OCI-M2 (cell line): ENCODE results near the gene CFAP251.
"Not testable (repeated sequence)": the region's sequence is repeated elsewhere in the genome, so short reads cannot be mapped to it uniquely, and the experiment has no call there.

Experiments
- DNase-seq: peaks from one replicate; lab custom pipeline; 2025; ENCODE audit not compliant: unreplicated experiment; lab: John Stamatoyannopoulos, UW

CFAP251 gene

DNA sequence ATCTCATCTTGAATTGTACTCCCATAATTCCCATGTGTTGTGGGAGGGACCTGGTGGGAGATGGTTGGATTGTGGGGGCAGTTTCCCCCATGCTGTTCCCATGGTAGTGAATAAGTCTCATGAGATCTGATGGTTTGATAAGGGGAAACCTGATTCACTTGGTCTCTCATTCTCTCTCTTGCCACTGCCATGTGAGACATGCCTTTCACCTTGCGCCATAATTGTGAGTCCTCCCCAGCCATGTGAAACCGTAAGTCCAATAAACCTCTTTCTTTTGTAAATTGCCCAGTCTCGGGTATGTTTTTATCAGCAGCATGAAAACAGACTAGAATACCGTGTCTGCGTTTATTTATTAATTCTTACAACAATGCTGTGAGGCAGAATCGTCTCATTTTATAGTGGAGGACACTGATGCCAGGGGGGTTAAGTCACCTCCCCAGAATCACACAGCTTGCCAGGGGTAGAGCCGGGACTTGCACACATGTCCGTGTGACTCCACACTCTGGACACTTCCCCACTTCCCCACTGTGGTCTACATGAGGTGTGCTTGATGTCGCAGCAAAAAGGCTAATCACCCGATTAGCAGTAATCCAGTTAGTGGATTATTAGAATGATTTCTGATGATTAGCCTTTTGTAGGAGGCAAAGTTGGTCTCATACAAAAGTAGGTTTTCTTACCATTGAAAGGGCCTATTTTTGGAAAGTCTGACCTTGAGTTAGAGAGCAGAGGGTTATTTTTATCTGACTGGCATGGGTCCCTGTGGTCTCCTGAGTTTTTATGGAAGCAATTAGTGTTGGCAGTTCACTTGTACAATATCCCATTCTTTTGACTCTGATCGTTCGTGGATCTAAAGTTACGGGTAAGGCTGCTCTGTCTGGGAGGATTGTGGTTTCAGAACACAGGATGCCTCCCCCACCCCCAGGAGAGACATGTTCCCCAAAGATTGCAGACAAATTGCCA, 55.9 kb downstream of the CFAP251 start:
- DNase-seq = no peak

- no peak for DNase-seq
Observed at GRCh38 chr12:121975021-121975420, 56.6 kb downstream of the CFAP251 start.

DNA sequence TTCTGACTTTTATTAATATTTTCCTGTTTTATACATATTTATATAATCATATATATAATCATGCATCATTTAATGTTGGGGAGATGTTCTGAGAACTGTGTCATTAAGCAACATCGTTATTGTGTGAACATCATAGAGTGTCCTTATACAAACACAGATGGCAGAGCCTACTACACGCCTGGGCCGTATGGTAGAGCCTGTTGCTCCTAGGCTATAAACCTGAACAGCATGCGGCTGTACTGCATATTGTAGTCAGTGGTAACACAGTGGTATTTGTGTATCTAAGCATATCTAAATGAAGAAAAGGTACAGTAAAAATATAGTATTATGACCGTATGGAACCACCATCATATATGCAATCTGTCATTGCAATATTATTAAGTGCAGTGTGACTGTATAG, 58.6 kb downstream of the CFAP251 start:
- DNase-seq = no peak

- no peak for DNase-seq
Observed at GRCh38 chr12:121980191-121980891, 61.9 kb downstream of the CFAP251 start.

- no peak for DNase-seq
Observed at GRCh38 chr12:121980892-121981272, 62.5 kb downstream of the CFAP251 start.

DNA sequence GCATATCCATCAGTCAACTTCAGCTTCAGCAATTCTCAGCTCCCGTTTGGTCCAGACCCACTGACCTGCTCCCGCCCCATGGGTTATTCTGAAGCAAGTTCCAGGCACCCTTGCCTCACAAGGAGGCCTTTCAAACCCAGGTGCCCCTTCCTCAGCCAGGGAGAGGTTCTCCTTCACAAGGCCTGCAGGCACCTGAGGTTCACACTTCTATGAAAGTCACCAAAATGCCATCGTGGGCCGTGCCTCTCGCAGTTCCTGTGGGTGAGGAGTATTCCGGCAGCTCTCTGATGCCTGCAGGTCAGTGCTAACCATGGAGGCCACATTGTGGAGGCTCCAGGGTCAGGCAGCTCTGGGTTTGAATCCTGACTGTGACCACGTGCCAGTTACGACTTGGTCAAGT, 63.1 kb downstream of the CFAP251 start:
- no peak for DNase-seq

DNA sequence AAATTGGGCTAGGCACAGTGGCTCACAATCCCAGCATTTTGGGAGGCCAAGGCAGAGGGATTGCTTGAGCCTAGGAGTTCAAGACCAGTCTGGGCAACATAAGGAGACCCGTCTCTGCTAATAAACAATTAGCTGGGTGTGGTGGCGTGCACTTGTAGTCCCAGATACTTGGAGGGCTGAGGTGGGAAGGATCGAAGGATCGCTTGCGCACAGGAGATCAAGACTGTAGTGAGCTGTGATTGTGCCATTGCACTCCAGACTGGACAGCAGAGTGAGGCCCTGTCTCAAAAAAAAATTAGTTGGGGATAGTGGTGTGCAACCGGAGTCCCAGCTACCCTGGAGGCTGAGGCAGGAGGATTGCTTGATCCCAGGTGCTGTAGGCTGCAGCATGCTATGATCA, 64.6 kb downstream of the CFAP251 start:
- DNase-seq = no peak

GRCh38 chr12:121983536-121984210, 65.3 kb downstream of the CFAP251 start:
- no peak for DNase-seq

- DNase-seq = no peak
Observed at GRCh38 chr12:121986489-121987245, 68.3 kb downstream of the CFAP251 start.

DNA sequence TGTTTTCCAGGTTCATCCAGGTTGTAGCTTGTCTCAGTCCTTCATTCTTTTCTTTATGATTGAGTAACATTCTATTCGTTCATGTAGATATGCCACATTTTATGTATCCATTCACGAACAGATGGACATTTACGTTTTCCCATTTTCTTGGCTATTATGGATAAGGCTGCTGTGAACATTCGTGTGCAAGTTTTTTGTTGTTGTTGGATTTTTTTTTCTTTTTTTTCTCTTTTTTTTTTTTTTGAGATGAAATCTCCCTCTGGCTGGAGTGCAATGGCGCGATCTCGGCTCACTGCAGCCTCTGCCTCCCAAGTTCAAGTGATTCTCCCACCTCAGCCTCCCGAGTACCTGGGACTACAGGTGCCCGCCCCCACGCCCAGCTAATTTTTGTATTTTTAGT, 70.1 kb downstream of the CFAP251 start:
- not testable (repeated sequence) for DNase-seq

DNA sequence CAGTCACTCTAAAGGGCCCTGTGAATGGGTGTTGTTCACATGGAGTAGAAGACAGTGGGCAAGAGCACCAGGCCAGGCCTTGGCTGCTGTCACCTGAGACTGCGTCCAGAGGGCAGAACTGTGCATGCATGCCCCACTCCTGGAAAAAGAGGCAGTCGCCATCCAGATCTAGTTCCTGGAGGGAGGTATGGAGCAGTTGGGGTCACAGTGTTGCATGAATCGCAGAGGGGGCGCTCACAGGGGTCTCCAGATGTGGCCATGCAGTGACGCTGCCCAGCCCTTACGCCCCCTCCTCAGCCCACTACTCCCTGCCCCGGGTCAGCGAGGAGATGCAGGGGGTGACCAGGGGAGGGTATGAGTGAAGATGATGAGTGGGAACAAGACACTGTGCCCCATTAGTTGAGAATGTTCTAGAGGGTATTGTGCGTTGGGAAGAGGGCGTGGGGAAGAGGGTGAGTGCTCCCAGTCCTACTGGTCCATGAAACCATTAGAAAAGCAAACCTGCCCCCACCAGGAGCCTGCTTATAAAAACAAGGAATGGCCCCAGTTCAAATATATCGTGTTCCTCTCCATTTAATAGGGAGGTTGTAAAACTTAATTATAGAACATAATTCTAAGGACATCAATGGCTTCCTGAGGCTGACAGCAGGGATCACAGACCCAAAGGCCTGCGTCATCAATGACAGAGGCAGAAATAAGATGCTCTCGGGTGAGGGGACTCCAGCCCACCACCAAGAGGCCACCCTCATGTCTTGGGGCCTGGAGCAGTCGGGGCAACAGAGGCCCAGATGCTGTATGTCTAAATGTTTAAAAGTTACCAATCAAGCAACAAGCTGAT, 71.1 kb downstream of the CFAP251 start:
- DNase-seq = no peak

- no peak for DNase-seq
Observed at GRCh38 chr12:121990114-121990647, 71.8 kb downstream of the CFAP251 start.

DNA sequence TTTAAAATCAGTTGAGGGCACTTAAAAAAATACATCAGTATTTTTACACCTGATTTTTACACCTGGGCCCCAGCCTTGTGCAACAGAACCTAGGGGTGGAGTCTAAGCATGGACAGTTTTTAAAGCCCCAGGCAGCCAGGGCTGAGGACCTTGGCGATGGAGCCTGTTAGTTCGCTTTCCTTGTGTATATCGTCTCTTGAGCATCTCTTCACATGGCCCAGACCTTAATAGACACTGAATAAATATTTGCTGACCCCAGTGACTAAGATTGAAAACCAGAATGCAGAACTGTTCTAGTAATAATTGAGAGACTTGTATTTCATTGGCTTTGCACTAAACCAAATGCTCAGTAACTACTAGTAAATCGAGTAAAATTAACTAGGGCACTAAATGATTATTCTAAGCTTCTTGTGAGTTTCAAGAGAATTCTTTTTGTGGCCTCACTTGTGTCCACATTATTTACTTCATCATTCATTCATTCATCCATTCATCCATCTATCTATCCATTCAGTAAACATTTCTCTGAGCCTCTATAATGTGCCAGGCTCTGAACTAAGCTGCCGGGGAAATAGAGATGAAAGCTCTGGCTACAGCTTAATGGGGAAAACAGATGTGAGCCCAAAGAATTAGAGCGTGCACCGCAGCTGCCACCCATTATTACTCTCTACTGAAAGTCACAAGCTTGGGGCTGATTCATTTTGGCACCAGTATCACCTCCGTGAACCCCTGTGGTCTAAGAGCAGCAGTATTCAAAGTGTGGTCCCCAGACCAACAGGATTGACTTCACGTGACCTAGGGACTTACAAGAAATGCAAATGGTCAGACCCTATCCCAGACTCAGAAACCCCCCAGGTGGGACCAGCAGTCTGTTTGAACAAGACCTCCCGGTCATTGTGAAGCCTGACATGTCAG, 72.6 kb downstream of the CFAP251 start:
- no peak for DNase-seq

GRCh38 chr12:121992059-121992879, 73.9 kb downstream of the CFAP251 start:
- no peak for DNase-seq

GRCh38 chr12:121996050-121996944, 77.9 kb downstream of the CFAP251 start:
- DNase-seq = no peak

GRCh38 chr12:121996945-121997612, 78.7 kb downstream of the CFAP251 start:
- DNase-seq = no peak
